Neural crest cell (in vitro differentiated cells): ENCODE results near the gene PHLDB2. TPM values are rescaled to one million over a fixed set of nuclear protein-coding genes. Genes with fewer than 3 reads are reported as not detected.

Source experiments
- DNase-seq: peaks from one replicate; pipeline ENCODE4 v3.0.0; 2021; ENCODE audit warnings: low read depth, mixed read lengths, low spot score
- H3K27ac Mint-ChIP-seq: one replicate; pipeline ENCODE4 v1.8.0; 2021; ENCODE audit warnings: mild to moderate bottlenecking, mixed read lengths; ENCODE audit not compliant: unreplicated experiment
- H3K27me3 Mint-ChIP-seq: 2 replicates; pipeline ENCODE4 v1.8.0; 2021; ENCODE audit warnings: low read depth, mild to moderate bottlenecking, mixed read lengths
- H3K36me3 Mint-ChIP-seq: 2 replicates; pipeline ENCODE4 v1.8.0; 2021; ENCODE audit warnings: low read depth, mild to moderate bottlenecking, mixed read lengths
- H3K4me1 Mint-ChIP-seq: 2 replicates; pipeline ENCODE4 v1.8.0; 2021; ENCODE audit warnings: mixed read lengths
- H3K4me3 Mint-ChIP-seq: one replicate; pipeline ENCODE4 v1.8.0; 2021; ENCODE audit warnings: mild to moderate bottlenecking, mixed read lengths
- H3K9me3 Mint-ChIP-seq: 2 replicates; pipeline ENCODE4 v1.8.0; 2021; ENCODE audit warnings: mixed read lengths
- CTCF ChIP-seq: fragments of 200-600 bp; sonication (generic); conservative IDR thresholded peaks from 2 replicates; pipeline ENCODE4 v1.5.0; 2021; ENCODE audit warnings: antibody characterized with exemption, mild to moderate bottlenecking
- total RNA-seq: library from RNA; stranded (reverse); gene quantifications from 2 replicates; pipeline ENCODE4 v1.2.1, GENCODE V29; 2021

Gene PHLDB2
- total RNA-seq, 1 donor from 2014 or later: 49.0 TPM

DNA sequence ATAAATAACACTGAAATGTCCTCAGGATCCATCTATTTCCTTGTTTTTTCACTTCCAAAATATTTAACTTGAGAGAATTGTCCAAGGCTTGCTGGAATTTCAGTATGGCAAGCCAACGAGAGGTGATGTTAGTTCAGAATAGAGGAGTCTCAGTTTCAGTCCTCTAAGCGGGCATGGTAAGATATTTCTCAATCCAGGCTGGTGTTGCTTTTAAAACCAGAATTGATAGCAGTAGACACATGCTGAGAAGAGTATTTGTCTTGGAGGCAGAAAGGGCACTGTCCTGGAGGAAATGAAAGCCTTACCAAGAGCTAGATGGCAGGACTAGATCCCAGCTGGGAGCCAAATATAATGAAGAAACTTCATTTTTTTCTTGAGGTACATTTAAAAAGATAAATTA, 23.1 kb downstream of the PHLDB2 start:
- peaks cover 30% of the 10 kb centered on the region for H3K4me1 Mint-ChIP-seq
- H3K36me3 Mint-ChIP-seq: peaks cover 47% of the 10 kb centered on the region
- no peak for DNase-seq
- H3K9me3 Mint-ChIP-seq: peaks cover 11% of the 10 kb centered on the region
- H3K27ac Mint-ChIP-seq: no peak overlapping the region
- H3K27me3 Mint-ChIP-seq: no peaks in the 10 kb centered on the region
- TF ChIP-seq CTCF: no peak
- H3K4me3 Mint-ChIP-seq: no peak overlapping the region

- no peaks in the 10 kb centered on the region for H3K27me3 Mint-ChIP-seq
- peaks cover 49% of the 10 kb centered on the region for H3K36me3 Mint-ChIP-seq
- no peak overlapping the region for H3K4me3 Mint-ChIP-seq
- no peak for DNase-seq
- TF ChIP-seq CTCF: no peak
- H3K9me3 Mint-ChIP-seq: peaks cover 11% of the 10 kb centered on the region
- H3K27ac Mint-ChIP-seq: no peak overlapping the region
- peaks cover 30% of the 10 kb centered on the region for H3K4me1 Mint-ChIP-seq
Observed at GRCh38 chr3:111882799-111883198, 23.7 kb downstream of the PHLDB2 start.

GRCh38 chr3:111884411-111885018, 25.4 kb downstream of the PHLDB2 start:
- no peaks in the 10 kb centered on the region for H3K27me3 Mint-ChIP-seq
- no peak for DNase-seq

GRCh38 chr3:111885578-111885977, 26.5 kb downstream of the PHLDB2 start:
- no peak overlapping the region for H3K27ac Mint-ChIP-seq
- peaks cover 16% of the 10 kb centered on the region for H3K4me1 Mint-ChIP-seq
- H3K4me3 Mint-ChIP-seq: no peak overlapping the region
- no peak for DNase-seq
- peaks cover 38% of the 10 kb centered on the region for H3K36me3 Mint-ChIP-seq
- H3K27me3 Mint-ChIP-seq: no peaks in the 10 kb centered on the region
- no peaks in the 10 kb centered on the region for H3K9me3 Mint-ChIP-seq
- TF ChIP-seq CTCF: no peak

More at GRCh38 chr3:111884411-111885018, 25.4 kb downstream of the PHLDB2 start:
- Mint-ChIP-seq H3K36me3 (peaks cover 40% of the 10 kb centered on the region), H3K4me3 (no peak overlapping the region), H3K9me3 (peaks cover 6% of the 10 kb centered on the region), H3K4me1 (peaks cover 26% of the 10 kb centered on the region), H3K27ac (peak overlapping the region; percentile 66)
- no peak for TF ChIP-seq CTCF

DNA sequence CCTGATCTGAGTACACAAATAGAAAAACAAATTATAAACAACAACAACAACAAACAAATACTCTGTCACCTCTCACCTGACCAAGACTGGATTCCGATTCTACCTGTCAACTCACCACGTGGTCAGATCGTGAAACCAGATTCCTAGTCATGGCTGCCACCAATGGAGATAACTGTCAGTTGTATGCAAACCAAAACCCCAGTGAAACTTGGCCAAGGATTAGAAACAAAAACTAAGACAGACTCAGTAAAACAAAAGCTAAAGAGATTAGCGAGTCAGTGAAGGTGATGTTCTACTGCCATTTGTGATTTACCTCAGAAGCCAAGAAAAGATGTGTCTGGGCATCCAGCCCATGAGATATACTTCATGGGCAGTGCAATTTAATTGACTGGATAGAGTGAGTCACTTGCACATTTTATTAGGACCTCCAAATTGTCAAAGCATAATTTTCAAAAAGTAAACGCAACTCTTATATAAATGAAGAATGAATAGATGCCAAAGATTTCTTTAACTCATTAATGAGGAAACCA, 31.1 kb downstream of the PHLDB2 start:
- H3K27me3 Mint-ChIP-seq: no peaks in the 10 kb centered on the region
- no peak overlapping the region for H3K27ac Mint-ChIP-seq
- H3K36me3 Mint-ChIP-seq: peaks cover 27% of the 10 kb centered on the region
- no peak overlapping the region for H3K4me3 Mint-ChIP-seq
- no peak for TF ChIP-seq CTCF
- DNase-seq: no peak
- no peaks in the 10 kb centered on the region for H3K9me3 Mint-ChIP-seq
- peaks cover 4% of the 10 kb centered on the region for H3K4me1 Mint-ChIP-seq
